Measurements from ENCODE around the gene RTN4RL1. TPM values are rescaled to one million over a fixed set of nuclear protein-coding genes. Genes with fewer than 3 reads are reported as not detected.

The RTN4RL1 gene
- total RNA-seq, 2 donors from 2014 or later, result 3.1 to 3.6 TPM

DNA sequence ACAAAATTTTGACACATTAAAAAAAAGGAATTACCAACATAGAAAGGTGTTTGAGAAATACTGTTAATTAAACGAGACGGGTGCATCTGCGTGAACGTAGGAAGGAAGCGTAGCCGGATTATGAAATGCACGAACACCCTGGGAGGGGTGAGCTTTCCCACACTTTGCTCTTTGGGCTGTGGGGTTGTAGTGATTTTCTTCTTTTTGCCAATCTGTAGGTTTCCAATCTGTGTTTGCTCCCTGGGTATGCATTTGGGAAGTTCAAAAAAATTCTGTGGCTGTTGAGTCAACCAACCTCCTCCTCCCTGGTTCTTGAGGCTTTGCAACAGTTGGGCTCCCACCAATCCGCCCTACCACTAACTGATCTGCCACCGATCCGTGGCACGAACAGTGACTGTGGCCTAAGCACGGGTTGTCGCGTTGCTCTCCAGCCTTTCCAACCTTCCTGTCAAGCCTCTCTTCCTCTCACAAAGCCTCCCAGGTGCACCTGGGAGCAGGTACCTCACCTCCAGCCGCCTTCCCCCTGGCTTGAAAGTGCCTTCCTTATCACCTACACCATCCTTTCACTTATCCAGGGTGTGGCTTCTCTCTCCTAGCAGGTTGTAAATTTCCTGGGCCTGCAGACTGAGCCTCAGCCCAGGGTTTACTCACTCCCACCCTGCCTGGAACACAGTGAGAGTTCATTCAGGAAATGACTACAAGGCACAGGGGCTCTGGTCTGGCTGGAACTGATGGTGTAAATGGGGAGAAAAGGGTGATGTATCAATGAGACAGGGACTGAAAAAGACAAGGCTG is 16.6 kb downstream of the RTN4RL1 start:
- TF ChIP-seq, protein P1, sequence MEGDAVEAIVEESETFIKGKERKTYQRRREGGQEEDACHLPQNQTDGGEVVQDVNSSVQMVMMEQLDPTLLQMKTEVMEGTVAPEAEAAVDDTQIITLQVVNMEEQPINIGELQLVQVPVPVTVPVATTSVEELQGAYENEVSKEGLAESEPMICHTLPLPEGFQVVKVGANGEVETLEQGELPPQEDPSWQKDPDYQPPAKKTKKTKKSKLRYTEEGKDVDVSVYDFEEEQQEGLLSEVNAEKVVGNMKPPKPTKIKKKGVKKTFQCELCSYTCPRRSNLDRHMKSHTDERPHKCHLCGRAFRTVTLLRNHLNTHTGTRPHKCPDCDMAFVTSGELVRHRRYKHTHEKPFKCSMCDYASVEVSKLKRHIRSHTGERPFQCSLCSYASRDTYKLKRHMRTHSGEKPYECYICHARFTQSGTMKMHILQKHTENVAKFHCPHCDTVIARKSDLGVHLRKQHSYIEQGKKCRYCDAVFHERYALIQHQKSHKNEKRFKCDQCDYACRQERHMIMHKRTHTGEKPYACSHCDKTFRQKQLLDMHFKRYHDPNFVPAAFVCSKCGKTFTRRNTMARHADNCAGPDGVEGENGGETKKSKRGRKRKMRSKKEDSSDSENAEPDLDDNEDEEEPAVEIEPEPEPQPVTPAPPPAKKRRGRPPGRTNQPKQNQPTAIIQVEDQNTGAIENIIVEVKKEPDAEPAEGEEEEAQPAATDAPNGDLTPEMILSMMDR (IDR thresholded peaks at IDR 0.05), result no peak
- peaks cover 20% of the 10 kb centered on the region for H3K4me1 ChIP-seq
- no peaks in the 10 kb centered on the region for H3K36me3 ChIP-seq (replicated peaks in 1 of 2; ENCODE audit: insufficient read depth in 1 of 2, low read depth in 2 of 2)
- no peaks in the 10 kb centered on the region for H3K27me3 ChIP-seq
- no peak overlapping the region for H3K4me3 ChIP-seq
- intact Hi-C loops (cut with DNase I), result no loop called here
- no peaks in the 10 kb centered on the region for H3K9me3 ChIP-seq
- H3K27ac ChIP-seq, result no peak overlapping the region
- no peak for DNase-seq
- WGBS, 2 donors, result 83 to 91% methylated on average over 15 of the region's 15 CpGs
- ATAC-seq, result no peak

DNA sequence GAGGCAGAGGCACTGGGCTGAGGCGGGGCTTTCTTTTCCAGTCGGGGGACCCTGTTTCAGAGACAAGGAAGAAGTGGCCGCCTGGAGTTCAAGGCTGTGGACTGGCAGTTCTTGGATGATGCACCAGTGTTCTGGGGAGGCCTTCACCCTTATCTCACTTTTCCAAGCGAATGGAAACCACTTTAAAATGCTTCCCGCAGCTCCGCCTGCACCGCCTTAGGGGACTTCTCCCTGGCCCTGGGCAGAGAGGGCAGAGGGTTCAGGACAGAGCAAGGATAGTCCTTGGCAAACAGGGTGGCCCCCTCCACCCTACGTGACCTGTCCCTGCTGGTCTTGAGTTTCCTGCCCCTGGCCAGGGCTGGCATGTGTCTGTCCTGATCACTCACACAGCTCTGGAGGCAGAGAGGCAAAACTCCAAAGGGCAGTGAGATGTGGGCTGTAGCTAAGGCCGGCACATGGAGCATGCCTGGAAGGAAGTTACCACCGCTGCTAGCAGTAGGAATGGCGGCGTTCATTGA is 20.6 kb downstream of the RTN4RL1 start:
- no peaks in the 10 kb centered on the region for H3K36me3 ChIP-seq (replicated peaks in 1 of 2; ENCODE audit: insufficient read depth in 1 of 2, low read depth in 2 of 2)
- no peak for TF ChIP-seq POLR2A (IDR thresholded peaks at IDR 0.05)
- TF ChIP-seq, protein P1 (IDR thresholded peaks at IDR 0.05), result no peak
- H3K27ac ChIP-seq, result peak overlapping the region in 3 of 4 donors; percentile 21 to 45 (median 38)
- H3K9me3 ChIP-seq, result no peaks in the 10 kb centered on the region
- H3K4me1 ChIP-seq, result peaks cover 26% of the 10 kb centered on the region
- WGBS, 2 donors, result 66 to 67% methylated on average over 11 to 12 of the region's 12 CpGs
- intact Hi-C loops (cut with DNase I), result no loop called here
- DNase-seq, result no peak
- H3K4me3 ChIP-seq, result no peak overlapping the region
- no peaks in the 10 kb centered on the region for H3K27me3 ChIP-seq
- no peak for ATAC-seq

DNA sequence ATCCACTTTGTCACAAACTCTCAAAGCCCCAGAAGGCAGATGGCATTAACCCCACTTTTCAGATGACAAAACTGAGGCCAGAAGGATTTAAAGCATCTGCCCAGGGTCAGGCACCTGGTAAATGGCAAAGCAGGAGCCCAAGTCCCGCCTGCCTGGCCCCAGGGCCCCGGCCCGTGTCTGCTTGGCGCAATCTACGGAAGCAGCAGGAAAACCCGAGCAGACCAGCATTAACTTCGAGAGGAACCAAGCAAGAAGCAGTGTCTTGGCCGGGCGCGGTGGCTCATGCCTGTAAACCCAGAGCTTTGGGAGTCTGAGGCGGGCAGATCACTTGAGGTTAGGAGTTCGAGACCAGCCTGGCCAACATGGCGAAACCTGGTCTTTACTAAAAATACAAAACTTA is 21.6 kb downstream of the RTN4RL1 start:
- 92 to 97% methylated on average over 13 of the region's 13 CpGs for WGBS, 2 donors
- Histone ChIP-seq H3K27ac (peak overlapping the region in 3 of 4 donors; percentile 80 to 87 (median 86)), H3K4me1 (peaks cover 36% of the 10 kb centered on the region), H3K4me3 (no peak overlapping the region), H3K27me3 (no peaks in the 10 kb centered on the region), H3K9me3 (no peaks in the 10 kb centered on the region), H3K36me3 (replicated peaks in 1 of 2; ENCODE audit: insufficient read depth in 1 of 2, low read depth in 2 of 2) (no peaks in the 10 kb centered on the region)
- intact Hi-C loops (cut with DNase I), result no loop called here
- ATAC-seq (no peak), DNase-seq (no peak)
- TF ChIP-seq, protein P1 (IDR thresholded peaks at IDR 0.05), result no peak
- TF ChIP-seq POLR2A (IDR thresholded peaks at IDR 0.05), result no peak

DNA sequence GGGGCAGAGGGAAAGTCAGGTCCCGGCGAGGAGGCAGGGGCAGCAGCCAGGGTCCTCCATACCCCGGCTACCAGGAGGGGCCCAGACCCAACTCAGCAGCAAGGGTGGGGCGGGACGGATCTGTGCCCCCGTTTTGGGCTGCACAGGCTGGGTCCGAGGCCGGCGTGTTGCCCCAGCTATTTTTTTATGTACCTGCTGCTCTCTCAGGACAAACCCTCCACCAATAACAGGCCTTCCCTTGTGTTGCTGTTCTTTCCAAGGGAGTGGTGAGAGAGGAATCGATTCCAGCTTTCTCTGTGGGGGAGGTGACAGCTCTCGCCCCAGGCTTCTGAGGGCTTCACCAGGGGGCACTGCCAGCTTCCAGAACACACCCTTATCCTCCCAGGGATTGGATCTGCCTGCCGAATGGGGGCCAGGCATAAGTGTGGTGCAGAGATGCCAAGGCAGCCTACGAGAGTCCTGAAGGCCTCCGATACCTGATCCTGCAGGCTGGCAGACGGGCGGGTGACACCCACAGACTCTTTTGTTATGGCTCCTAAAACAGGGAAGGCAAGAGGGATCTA is 22.3 kb downstream of the RTN4RL1 start:
- 68 to 72% methylated on average over 10 to 15 of the region's 16 CpGs for WGBS, 2 donors
- ATAC-seq, result peak; percentile 15
- H3K36me3 ChIP-seq (replicated peaks in 1 of 2; ENCODE audit: insufficient read depth in 1 of 2, low read depth in 2 of 2), result no peaks in the 10 kb centered on the region
- H3K4me1 ChIP-seq, result peaks cover 41% of the 10 kb centered on the region
- no peak overlapping the region for H3K4me3 ChIP-seq
- intact Hi-C loops (cut with DNase I), result no loop called here
- DNase-seq, result peak in 3 of 4 donors; percentile 43 to 57 (median 53)
- H3K27ac ChIP-seq, result peak overlapping the region; percentile 39 to 87 (median 83)
- TF ChIP-seq POLR2A (IDR thresholded peaks at IDR 0.05), result peak in 2 of 3 donors; percentile 14 to 22
- TF ChIP-seq, protein P1 (IDR thresholded peaks at IDR 0.05), result peak in 2 of 7 experiments; percentile 18 to 28
- no peaks in the 10 kb centered on the region for H3K27me3 ChIP-seq
- no peaks in the 10 kb centered on the region for H3K9me3 ChIP-seq
